GM18858 (cell line): ENCODE results near the gene RAB31.
A peak's percentile ranks its signal among the peaks of the same experiment; 100 is the strongest.

Source experiments
- ATAC-seq: cut with Tn5 transposase; IDR thresholded peaks from one replicate; pipeline ENCODE4 v1.9.1; 2021; ENCODE audit not compliant: unreplicated experiment

Gene RAB31

GRCh38 chr18:9859232-9859631, 151.1 kb downstream of the RAB31 start:
- no peak for ATAC-seq

- no peak for ATAC-seq
These were observed 152.6 kb downstream of the RAB31 start for GRCh38 chr18:9860682-9861081.

GRCh38 chr18:9861157-9861556, 153.1 kb downstream of the RAB31 start:
- ATAC-seq: peak; percentile 72

GRCh38 chr18:9861933-9862332, 153.8 kb downstream of the RAB31 start:
- peak; percentile 57 for ATAC-seq

GRCh38 chr18:9862686-9863085, 154.6 kb downstream of the RAB31 start:
- ATAC-seq: no peak

GRCh38 chr18:9863282-9863681, 155.2 kb downstream of the RAB31 start:
- no peak for ATAC-seq

GRCh38 chr18:9865764-9866490, 157.8 kb downstream of the RAB31 start:
- ATAC-seq: no peak

- ATAC-seq: no peak
These were observed 158.5 kb downstream of the RAB31 start for GRCh38 chr18:9866627-9867026.

- ATAC-seq: no peak
These were observed 159.0 kb downstream of the RAB31 start for GRCh38 chr18:9867071-9867594.

GRCh38 chr18:9868857-9869714, 161.0 kb downstream of the RAB31 start:
- ATAC-seq: no peak

GRCh38 chr18:9869715-9870430, 161.8 kb downstream of the RAB31 start:
- peak; percentile 88 for ATAC-seq

GRCh38 chr18:9870431-9871008, 162.4 kb downstream of the RAB31 start:
- ATAC-seq: no peak

- ATAC-seq: no peak
These were observed 163.2 kb downstream of the RAB31 start for GRCh38 chr18:9871244-9871746.

GRCh38 chr18:9872823-9873222, 164.7 kb downstream of the RAB31 start:
- ATAC-seq: no peak

GRCh38 chr18:9874728-9875127, 166.6 kb downstream of the RAB31 start:
- no peak for ATAC-seq

GRCh38 chr18:9876212-9876866, 168.2 kb downstream of the RAB31 start:
- no peak for ATAC-seq

- ATAC-seq: no peak
These were observed 169.0 kb downstream of the RAB31 start for GRCh38 chr18:9876867-9877654.

GRCh38 chr18:9877655-9878014, 169.5 kb downstream of the RAB31 start:
- no peak for ATAC-seq

- no peak for ATAC-seq
These were observed 170.0 kb downstream of the RAB31 start for GRCh38 chr18:9878095-9878494.
